K562 (cell line): ENCODE measurements around the gene MCM9. TPM values are rescaled to one million over a fixed set of nuclear protein-coding genes. Genes with fewer than 3 reads are reported as not detected.

ENCODE experiments used
- CAMTA2 ChIP-seq: fragments of 250-450 bp; sonication (Bioruptor Pico); conservative IDR thresholded peaks from 2 replicates; pipeline ENCODE4 v1.5.1; 2022
- TEAD4 ChIP-seq, 2 experiments: sonication (generic) in 1 of 2; formaldehyde crosslinking in 1 of 2; IDR thresholded peaks; 2 replicates each; pipeline versions ENCODE4 v1.6.1 to v1.8.0; 2012 to 2022; ENCODE audit warnings: borderline replicate concordance in 1 of 2, inconsistent platforms in 1 of 2, low read length in 1 of 2, mild to moderate bottlenecking in 1 of 2, missing genetic modification reagents in 1 of 2
- ZBTB40 ChIP-seq, 2 experiments: fragments of 450-650 bp in 1 of 2; sonication (generic) in 1 of 2; formaldehyde crosslinking in 1 of 2; IDR thresholded peaks; 2 replicates each; pipeline versions ENCODE4 v1.7.1 to v1.9.0; 2016 to 2022; ENCODE audit warnings: inconsistent platforms in 1 of 2, mild to moderate bottlenecking in 1 of 2, missing genetic modification reagents in 1 of 2
- ZFP1 ChIP-seq: fragments of 450-650 bp; formaldehyde crosslinking; IDR thresholded peaks from 2 replicates; pipeline ENCODE4 v1.4.0; 2020; ENCODE audit warnings: mild to moderate bottlenecking, mixed read lengths
- polyA plus RNA-seq, 8 experiments: library from polyadenylated mRNA; depleted of rRNA in 4 of 8; stranded (reverse) in 5 of 8; unstranded in 3 of 8; fragments of >200 nt; fragmentation: Nextera tagmentation in 2 of 8; fragmentation: Illumina TruSeq in 1 of 8; extraction: Ambion mirVana in 2 of 8; extraction: Trizol in 1 of 8; gene quantifications; 2 replicates each; pipeline versions ENCODE4 v1.2.1 to v1.2.3, GENCODE V29; 2011 to 2014; ENCODE audit warnings: inconsistent platforms in 1 of 8, missing spikeins in 1 of 8
- total RNA-seq, 7 experiments: library from RNA; depleted of rRNA in 6 of 7; stranded (reverse); fragments of >200 nt in 6 of 7; fragmentation: Illumina TruSeq in 2 of 7; extraction: Trizol in 2 of 7; gene quantifications; 2 replicates each; pipeline versions ENCODE4 v1.2.1 to v1.2.3, GENCODE V29; 2011 to 2021; ENCODE audit warnings: low replicate concordance in 1 of 7

The MCM9 gene
- total and polyA plus RNA-seq, 9 of the 15 experiments (the other 6 are each of a cell fraction or from before 2014, with no cell fraction given), result 4.8 to 16.7 (median 11.6) TPM

- TF ChIP-seq ZBTB40 (IDR thresholded peaks at IDR 0.05) (no peak), ZBTB40 (CRISPR knock-in tag; IDR thresholded peaks at IDR 0.05) (no peak), CAMTA2 (CRISPR knock-in tag) (no peak), TEAD4 (IDR thresholded peaks at IDR 0.05; ENCODE audit: low read length) (no peak), TEAD4 (CRISPR knock-in tag; IDR thresholded peaks at IDR 0.05; ENCODE audit: borderline replicate concordance) (no peak), ZFP1 (CRISPR knock-in tag) (no peak)
Measured at GRCh38 chr6:118905851-118906250, 29.1 kb downstream of the MCM9 start (continued).
